HG03175 (cell line): ENCODE measurements around the gene IFIT1.
"Not testable (repeated sequence)": the region's sequence is repeated elsewhere in the genome, so short reads cannot be mapped to it uniquely, and the experiment has no call there.

Experiments
- ATAC-seq: cut with Tn5 transposase; IDR thresholded peaks from one replicate; pipeline ENCODE4 v1.9.1; 2021; ENCODE audit warnings: mild to moderate bottlenecking, moderate library complexity; ENCODE audit not compliant: unreplicated experiment

Gene IFIT1

GRCh38 chr10:89427629-89428028 lies 35.2 kb downstream of the IFIT1 start:
- ATAC-seq: no peak

GRCh38 chr10:89428877-89429276 lies 36.5 kb downstream of the IFIT1 start:
- ATAC-seq: no peak

GRCh38 chr10:89431977-89432376 lies 39.6 kb downstream of the IFIT1 start:
- ATAC-seq: no peak

GRCh38 chr10:89438525-89438924 lies 46.1 kb downstream of the IFIT1 start:
- no peak for ATAC-seq

- no peak for ATAC-seq
Measured at GRCh38 chr10:89440226-89441009, 48.0 kb downstream of the IFIT1 start.

GRCh38 chr10:89442289-89442688 lies 49.9 kb downstream of the IFIT1 start:
- no peak for ATAC-seq

- ATAC-seq: not testable (repeated sequence)
Measured at GRCh38 chr10:89444819-89445218, 52.4 kb downstream of the IFIT1 start.

GRCh38 chr10:89450901-89451300 lies 58.5 kb downstream of the IFIT1 start:
- no peak for ATAC-seq

GRCh38 chr10:89452193-89452592 lies 59.8 kb downstream of the IFIT1 start:
- ATAC-seq: no peak

- ATAC-seq: no peak
Measured at GRCh38 chr10:89454561-89455347, 62.3 kb downstream of the IFIT1 start.
